ENCODE data around the gene WDPCP. TPM values are rescaled to one million over a fixed set of nuclear protein-coding genes. Genes with fewer than 3 reads are reported as not detected.

Gene WDPCP
- total RNA-seq, 1 experiment from 2014 or later = 7.4 TPM

DNA sequence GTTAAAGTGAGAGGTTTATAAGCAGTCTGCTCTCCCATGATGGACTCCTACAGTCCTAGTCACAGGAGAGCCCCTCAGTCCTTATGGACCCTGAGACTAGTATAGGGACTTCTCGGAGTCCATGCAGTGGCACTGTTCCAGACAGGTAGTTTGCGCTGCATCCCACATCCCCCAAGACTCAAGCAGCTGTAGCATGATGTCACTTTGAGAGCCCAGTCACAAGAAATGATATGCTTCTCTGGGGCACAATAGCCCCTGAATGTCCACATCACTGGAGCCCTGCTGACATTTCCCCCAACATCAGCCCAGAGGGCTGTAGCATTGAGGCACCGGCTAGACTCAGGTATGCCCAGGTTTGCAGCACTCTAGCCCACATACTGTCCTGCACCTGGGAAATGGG is 317.6 kb downstream of the WDPCP start:
- in situ Hi-C loops (cut with HindIII; ENCODE audit: low pct_unique_long_range_greater_than_20kb, low sequenced_read_pairs) (no loop called here), intact Hi-C loops (cut with micrococcal nuclease; ENCODE audit: unreplicated experiment) (no loop called here)
- no peaks in the 10 kb centered on the region for H3K27me3 ChIP-seq (ENCODE audit: control insufficient read depth, insufficient read depth, low read length)
- H3K9me3 ChIP-seq (ENCODE audit: control insufficient read depth, insufficient read depth, low read depth, low read length) = peaks cover 17% of the 10 kb centered on the region
- H3K27ac ChIP-seq (ENCODE audit: low read length) = no peak overlapping the region
- H3K4me3 ChIP-seq (ENCODE audit: low read depth in 2 of 2, low read length in 2 of 2) = no peak overlapping the region
- no peaks in the 10 kb centered on the region for H3K4me1 ChIP-seq (ENCODE audit: control insufficient read depth, insufficient read depth, low read length)
- no TSS peak for BruUV-seq (replicated peaks)
- H3K36me3 ChIP-seq (ENCODE audit: control insufficient read depth, insufficient read depth, low read length) = no peaks in the 10 kb centered on the region
- CTCF ChIA-PET = no interaction called here
- ATAC-seq (no peak), DNase-seq (ENCODE audit: low read depth, low spot score) (no peak)
- POLR2A ChIA-PET = no interaction called here
- no peak for TF ChIP-seq REST (IDR thresholded peaks at IDR 0.05; ENCODE audit: insufficient read depth in 1 of 2, low read depth in 2 of 2, low read length in 1 of 2)
- no peak for TF ChIP-seq POLR2AphosphoS5 (IDR thresholded peaks at IDR 0.05; ENCODE audit: low read depth, low read length)
- TF ChIP-seq, protein P1, sequence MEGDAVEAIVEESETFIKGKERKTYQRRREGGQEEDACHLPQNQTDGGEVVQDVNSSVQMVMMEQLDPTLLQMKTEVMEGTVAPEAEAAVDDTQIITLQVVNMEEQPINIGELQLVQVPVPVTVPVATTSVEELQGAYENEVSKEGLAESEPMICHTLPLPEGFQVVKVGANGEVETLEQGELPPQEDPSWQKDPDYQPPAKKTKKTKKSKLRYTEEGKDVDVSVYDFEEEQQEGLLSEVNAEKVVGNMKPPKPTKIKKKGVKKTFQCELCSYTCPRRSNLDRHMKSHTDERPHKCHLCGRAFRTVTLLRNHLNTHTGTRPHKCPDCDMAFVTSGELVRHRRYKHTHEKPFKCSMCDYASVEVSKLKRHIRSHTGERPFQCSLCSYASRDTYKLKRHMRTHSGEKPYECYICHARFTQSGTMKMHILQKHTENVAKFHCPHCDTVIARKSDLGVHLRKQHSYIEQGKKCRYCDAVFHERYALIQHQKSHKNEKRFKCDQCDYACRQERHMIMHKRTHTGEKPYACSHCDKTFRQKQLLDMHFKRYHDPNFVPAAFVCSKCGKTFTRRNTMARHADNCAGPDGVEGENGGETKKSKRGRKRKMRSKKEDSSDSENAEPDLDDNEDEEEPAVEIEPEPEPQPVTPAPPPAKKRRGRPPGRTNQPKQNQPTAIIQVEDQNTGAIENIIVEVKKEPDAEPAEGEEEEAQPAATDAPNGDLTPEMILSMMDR (IDR thresholded peaks at IDR 0.05) = no peak
- no peak for TF ChIP-seq TCF7L2 (IDR thresholded peaks at IDR 0.05; ENCODE audit: low read depth, low read length)
- no peak for TF ChIP-seq SIN3A (IDR thresholded peaks at IDR 0.05; ENCODE audit: borderline replicate concordance, insufficient read depth, low read depth, low read length)

GRCh38 chr2:63268946-63269345 is 319.3 kb downstream of the WDPCP start:
- intact Hi-C loops (cut with micrococcal nuclease; ENCODE audit: unreplicated experiment) (no loop called here), in situ Hi-C loops (cut with HindIII; ENCODE audit: low pct_unique_long_range_greater_than_20kb, low sequenced_read_pairs) (no loop called here)
- BruUV-seq (replicated peaks) = no TSS peak
- Histone ChIP-seq H3K27me3 (ENCODE audit: control insufficient read depth, insufficient read depth, low read length) (no peaks in the 10 kb centered on the region), H3K4me3 (ENCODE audit: low read depth in 2 of 2, low read length in 2 of 2) (no peak overlapping the region), H3K9me3 (ENCODE audit: control insufficient read depth, insufficient read depth, low read depth, low read length) (peaks cover 14% of the 10 kb centered on the region), H3K36me3 (ENCODE audit: control insufficient read depth, insufficient read depth, low read length) (no peaks in the 10 kb centered on the region), H3K27ac (ENCODE audit: low read length) (no peak overlapping the region), H3K4me1 (ENCODE audit: control insufficient read depth, insufficient read depth, low read length) (no peaks in the 10 kb centered on the region)
- TF ChIP-seq POLR2AphosphoS5 (IDR thresholded peaks at IDR 0.05; ENCODE audit: low read depth, low read length) (no peak), REST (IDR thresholded peaks at IDR 0.05; ENCODE audit: insufficient read depth in 1 of 2, low read depth in 2 of 2, low read length in 1 of 2) (no peak), TCF7L2 (IDR thresholded peaks at IDR 0.05; ENCODE audit: low read depth, low read length) (no peak), SIN3A (IDR thresholded peaks at IDR 0.05; ENCODE audit: borderline replicate concordance, insufficient read depth, low read depth, low read length) (no peak)
- TF ChIP-seq, protein P1 (IDR thresholded peaks at IDR 0.05) = no peak
- no peak for DNase-seq (ENCODE audit: low read depth, low spot score)
- POLR2A ChIA-PET = no interaction called here
- CTCF ChIA-PET = no interaction called here
- no peak for ATAC-seq
